K562 (cell line): ENCODE measurements around the gene MYO1D. TPM values are rescaled to one million over a fixed set of nuclear protein-coding genes. Genes with fewer than 3 reads are reported as not detected.

Source experiments
- ATAC-seq: fragments of 200-7000 bp; cut with Tn5 transposase; 3 replicates; pipeline ENCODE4 v1.9.1; 2020; ENCODE audit warnings: moderate library complexity
- BruUV-seq: library from RNA; stranded (reverse); fragments of 400-500 nt; replicated peaks from 2 replicates; lab custom pipeline; 2021; lab: Mats Ljungman, UMichigan
- CTCF ChIA-PET: fragments of 300-600 bp; formaldehyde crosslinking; extraction: SDS; loops from one replicate; lab custom pipeline; 2021; ENCODE audit warnings: low intra/inter-chr PET ratio; lab: Yijun Ruan, JAX
- POLR2A ChIA-PET: fragments of 300-600, 350-650 bp; sonication (Branson Sonifier 250); formaldehyde crosslinking; extraction: SDS; loops from one replicate; lab custom pipeline; 2021; ENCODE audit warnings: antibody characterized with exemption, inconsistent platforms; lab: Yijun Ruan, JAX
- DNase-seq, 4 experiments: peaks; one replicate each; pipeline versions ENCODE4 v3.0.0 to v3.0.0-alpha.2; 2011 to 2018; ENCODE audit warnings: low spot score in 3 of 4, mixed read lengths in 3 of 4; ENCODE audit errors: extremely low read depth in 1 of 4
- FAIRE-seq: peaks from 2 replicates; lab custom pipeline; 2011; peaks lifted over from hg19 to GRCh38; lab: Jason Lieb, UNC
- H2AFZ ChIP-seq: 2 replicates; pipeline ENCODE4 v1.6.0; 2011; ENCODE audit warnings: low read depth, low read length, control low read depth, inconsistent platforms
- H3K27ac ChIP-seq: fragments of 200-600 bp; 3 replicates; pipeline ENCODE4 v1.8.0; 2011; ENCODE audit warnings: low read depth, mild to moderate bottlenecking, control low read depth, inconsistent platforms, low read length, moderate library complexity, mixed read lengths; ENCODE audit errors: extremely low read depth
- H3K27me3 ChIP-seq, 2 experiments: fragments of 300-600 bp in 1 of 2; 2 replicates in 1 of 2; 3 replicates in 1 of 2; pipeline versions ENCODE4 v1.6.0 to v1.8.0; 2011; ENCODE audit warnings: inconsistent platforms in 2 of 2, low read length in 2 of 2, mild to moderate bottlenecking in 1 of 2, mixed read lengths in 1 of 2, moderate library complexity in 1 of 2; ENCODE audit not compliant: control insufficient read depth in 2 of 2, insufficient read depth in 2 of 2
- H3K36me3 ChIP-seq: fragments of 300-600 bp; 3 replicates; pipeline ENCODE4 v1.8.0; 2011; ENCODE audit warnings: mild to moderate bottlenecking, low read length, inconsistent platforms; ENCODE audit not compliant: control insufficient read depth, insufficient read depth
- H3K4me1 ChIP-seq, 2 experiments: fragments of 200-600 bp in 1 of 2; replicated peaks in 1 of 2; 2 replicates in 1 of 2; 3 replicates in 1 of 2; pipeline versions ENCODE4 v1.5.1 to v1.8.0; 2011; ENCODE audit warnings: inconsistent platforms in 2 of 2, low read length in 2 of 2, mild to moderate bottlenecking in 1 of 2, mixed read lengths in 1 of 2, moderate library complexity in 1 of 2; ENCODE audit not compliant: control insufficient read depth in 2 of 2, insufficient read depth in 2 of 2
- H3K4me2 ChIP-seq: 2 replicates; pipeline ENCODE4 v1.6.1; 2011; ENCODE audit warnings: low read length, control low read depth, inconsistent platforms, mixed read lengths; ENCODE audit not compliant: insufficient read depth
- H3K4me3 ChIP-seq: fragments of 200-600 bp; sonication (generic), shearing (Covaris generic); 2 replicates; pipeline ENCODE4 v1.5.1; 2016; ENCODE audit warnings: control low read depth, inconsistent platforms
- H3K79me2 ChIP-seq: fragments of 200-600 bp; 3 replicates; pipeline ENCODE4 v1.8.0; 2011; ENCODE audit warnings: low read length, inconsistent platforms; ENCODE audit not compliant: control insufficient read depth, insufficient read depth
- H3K9ac ChIP-seq, 2 experiments: 2 replicates each; pipeline versions ENCODE4 v1.6.0 to v1.6.1; 2011; ENCODE audit warnings: low read depth in 2 of 2, low read length in 2 of 2, control low read depth in 1 of 2, inconsistent platforms in 1 of 2, mild to moderate bottlenecking in 1 of 2, mixed read lengths in 1 of 2; ENCODE audit not compliant: insufficient read depth in 1 of 2
- H3K9me1 ChIP-seq: one replicate; pipeline ENCODE4 v1.6.0; 2011; ENCODE audit warnings: inconsistent platforms, mild to moderate bottlenecking, low read length, moderate library complexity; ENCODE audit not compliant: control insufficient read depth, insufficient read depth
- H3K9me3 ChIP-seq: replicated peaks from 2 replicates; pipeline ENCODE4 v1.5.1; 2011; ENCODE audit warnings: low read depth, low read length, inconsistent platforms; ENCODE audit not compliant: control insufficient read depth, insufficient read depth
- H4K20me1 ChIP-seq: replicated peaks from 2 replicates; pipeline ENCODE4 v1.6.1; 2011; ENCODE audit warnings: low read length, inconsistent platforms, mixed read lengths; ENCODE audit not compliant: control insufficient read depth, insufficient read depth
- CREB3 ChIP-seq: fragments of 450-650 bp; conservative IDR thresholded peaks from 2 replicates; pipeline ENCODE4 v1.6.1; 2016; ENCODE audit warnings: missing genetic modification characterization, low read depth, mild to moderate bottlenecking, missing compliant biosample characterization, moderate library complexity
- NFYB ChIP-seq: IDR thresholded peaks from 2 replicates; pipeline ENCODE4 v1.6.1; 2011; ENCODE audit warnings: mild to moderate bottlenecking, moderate library complexity; ENCODE audit not compliant: insufficient read length; ENCODE audit errors: extremely low read depth
- PHF21A ChIP-seq: fragments of 450-650 bp; IDR thresholded peaks from 2 replicates; pipeline ENCODE4 v1.6.1; 2017; ENCODE audit warnings: low read depth, borderline replicate concordance
- POLR2G ChIP-seq: fragments of 200-400 bp; formaldehyde crosslinking; IDR thresholded peaks from 2 replicates; pipeline ENCODE4 v1.6.1; 2017; ENCODE audit warnings: low read depth, mild to moderate bottlenecking, antibody characterized with exemption, low read length, moderate library complexity
- RFX1 ChIP-seq: fragments of 450-650 bp; IDR thresholded peaks from 2 replicates; pipeline ENCODE4 v1.6.1; 2016; ENCODE audit warnings: mild to moderate bottlenecking, moderate library complexity
- USF1 ChIP-seq: sonication (generic); formaldehyde crosslinking; IDR thresholded peaks from 2 replicates; pipeline ENCODE4 v1.9.0; 2022; ENCODE audit warnings: mild to moderate bottlenecking, missing genetic modification reagents
- ZNF592 ChIP-seq: fragments of 450-650 bp; IDR thresholded peaks from 2 replicates; pipeline ENCODE4 v1.6.1; 2017; ENCODE audit warnings: antibody characterized with exemption, mild to moderate bottlenecking
- WGBS: fragments of 100-300 bp; shearing (Covaris generic); methylation state at CpG from one replicate; pipeline ENCODE4 v1.1.6; 2016; ENCODE audit warnings: low coverage, mixed read lengths; ENCODE audit not compliant: insufficient coverage; ENCODE audit errors: missing lambda C conversion rate; 5-methylcytosine and 5-hydroxymethylcytosine counted together
- in situ Hi-C: fragments of 300-500 bp; cut with MboI; formaldehyde crosslinking; loops from 4 replicates; pipeline ENCODE4 v1.15.0; 2018; ENCODE audit warnings: inconsistent platforms, mixed read lengths
- intact Hi-C: fragments of 100-400 bp; cut with micrococcal nuclease; formaldehyde crosslinking; loops from 2 replicates; pipeline ENCODE4 v1.14.2; 2022
- polyA plus RNA-seq, 8 experiments: library from polyadenylated mRNA; depleted of rRNA in 4 of 8; stranded (reverse) in 5 of 8; unstranded in 3 of 8; fragments of >200 nt; fragmentation: Nextera tagmentation in 2 of 8; fragmentation: Illumina TruSeq in 1 of 8; extraction: Ambion mirVana in 2 of 8; extraction: Trizol in 1 of 8; gene quantifications; 2 replicates each; pipeline versions ENCODE4 v1.2.1 to v1.2.3, GENCODE V29; 2011 to 2014; ENCODE audit warnings: inconsistent platforms in 1 of 8, missing spikeins in 1 of 8
- total RNA-seq, 7 experiments: library from RNA; depleted of rRNA in 6 of 7; stranded (reverse); fragments of >200 nt in 6 of 7; fragmentation: Illumina TruSeq in 2 of 7; extraction: Trizol in 2 of 7; gene quantifications; 2 replicates each; pipeline versions ENCODE4 v1.2.1 to v1.2.3, GENCODE V29; 2011 to 2021; ENCODE audit warnings: low replicate concordance in 1 of 7

Gene MYO1D
- total and polyA plus RNA-seq, 9 of the 15 experiments (the other 6 are each of a cell fraction or from before 2014, with no cell fraction given) = 2.1 to 71.2 (median 45.4) TPM

- WGBS = 72% methylated on average over 10 of the region's 11 CpGs
- Histone ChIP-seq H3K27me3 (no peaks in the 10 kb centered on the region), H4K20me1 (0 out of 2 replicates have a peak, but pooled peaks cover 6% of the 10 kb centered on the region), H3K9ac (no peak overlapping the region), H3K9me1 (no peaks in the 10 kb centered on the region), H3K9me3 (no peaks in the 10 kb centered on the region), H3K4me3 (no peak overlapping the region), H2AFZ (no peak overlapping the region), H3K4me2 (no peak overlapping the region), H3K36me3 (peaks cover 21% of the 10 kb centered on the region; the same call in 2 of the 3 replicates), H3K4me1 (peaks cover 7 to 25% of the 10 kb centered on the region in 2 experiments; a peak in 4 of 5 replicates), H3K27ac (no peak overlapping the region), H3K79me2 (peaks cover under 1% of the 10 kb centered on the region; the same call in 1 of the 3 replicates)
- in situ Hi-C loops = no loop called here
- TF ChIP-seq NFYB = no peak
- no peak for TF ChIP-seq PHF21A
- peak; percentile 15; the same call in 1 of the 2 replicates for TF ChIP-seq POLR2G
- no peak for TF ChIP-seq ZNF592
- TF ChIP-seq USF1 (CRISPR knock-in tag) = no peak
- no peak for TF ChIP-seq CREB3 (tag)
- no peak for TF ChIP-seq RFX1
- POLR2A ChIA-PET = no interaction called here
- no TSS peak for BruUV-seq
- intact Hi-C loops = no loop called here
- ATAC-seq = no peak
- no peak for DNase-seq
- FAIRE-seq = no peak
- CTCF ChIA-PET = no interaction called here
Observed at GRCh38 chr17:32493976-32494513, 382.9 kb downstream of the MYO1D start.
